GM23338 (cell line): ENCODE data around the gene XPO6. TPM values are rescaled to one million over a fixed set of nuclear protein-coding genes. Genes with fewer than 3 reads are reported as not detected.
A peak's percentile ranks its signal among the peaks of the same experiment; 100 is the strongest.

Experiments
- ATAC-seq: fragments of 200-7000 bp; cut with Tn5 transposase; 3 replicates; pipeline ENCODE4 v1.9.1; 2020
- DNase-seq: peaks from one replicate; pipeline ENCODE4 v3.0.0-alpha.2; 2015; ENCODE audit warnings: low spot score
- H2AFZ ChIP-seq: fragments of 200-600 bp; sonication (generic); 2 replicates; pipeline ENCODE4 v1.8.0; 2016; ENCODE audit warnings: antibody characterized with exemption, mild to moderate bottlenecking, moderate library complexity
- H3F3A ChIP-seq: fragments of 200-600 bp; sonication (generic); replicated peaks from 2 replicates; pipeline ENCODE4 v1.8.0; 2017; ENCODE audit warnings: antibody characterized with exemption, mixed run types, low read depth
- H3K27ac ChIP-seq: fragments of 200-600 bp; sonication (generic); 2 replicates; pipeline ENCODE4 v1.6.1; 2016; ENCODE audit warnings: low read depth
- H3K27me3 ChIP-seq: fragments of 200-600 bp; sonication (generic); 2 replicates; pipeline ENCODE4 v1.8.0; 2016; ENCODE audit warnings: mild to moderate bottlenecking, mixed run types, moderate library complexity; ENCODE audit not compliant: insufficient read depth
- H3K36me3 ChIP-seq: fragments of 200-600 bp; sonication (generic); 2 replicates; pipeline ENCODE4 v1.8.0; 2016; ENCODE audit warnings: mild to moderate bottlenecking; ENCODE audit not compliant: insufficient read depth
- H3K4me1 ChIP-seq: fragments of 200-600 bp; sonication (generic); 2 replicates; pipeline ENCODE4 v1.8.0; 2016; ENCODE audit warnings: mild to moderate bottlenecking, moderate library complexity; ENCODE audit not compliant: insufficient read depth
- H3K4me2 ChIP-seq: fragments of 200-600 bp; sonication (generic); 2 replicates; pipeline ENCODE4 v1.7.1; 2017; ENCODE audit warnings: mixed run types
- H3K4me3 ChIP-seq: fragments of 200-600 bp; sonication (generic); 2 replicates; pipeline ENCODE4 v1.6.1; 2016; ENCODE audit warnings: mixed run types
- H3K79me2 ChIP-seq: fragments of 200-600 bp; sonication (generic); replicated peaks from 2 replicates; pipeline ENCODE4 v1.8.0; 2017; ENCODE audit warnings: mild to moderate bottlenecking; ENCODE audit not compliant: insufficient read depth
- H3K9me2 ChIP-seq: fragments of 200-600 bp; sonication (generic); 2 replicates; pipeline ENCODE4 v1.8.0; 2017; ENCODE audit not compliant: insufficient read depth
- H4K20me1 ChIP-seq: fragments of 200-600 bp; sonication (generic); replicated peaks from 2 replicates; pipeline ENCODE4 v1.8.0; 2017; ENCODE audit warnings: mild to moderate bottlenecking; ENCODE audit not compliant: insufficient read depth
- H3K27ac Mint-ChIP-seq: 2 replicates; pipeline ENCODE4 v1.8.0; 2020; ENCODE audit warnings: inconsistent platforms, mild to moderate bottlenecking, moderate library complexity, mixed read lengths
- H3K27me3 Mint-ChIP-seq: 3 replicates; pipeline ENCODE4 v1.8.0; 2022; ENCODE audit warnings: low read depth, mild to moderate bottlenecking, moderate library complexity, mixed read lengths, inconsistent platforms; ENCODE audit not compliant: insufficient read depth, poor library complexity
- H3K36me3 Mint-ChIP-seq: 3 replicates; pipeline ENCODE4 v1.8.0; 2021; ENCODE audit warnings: low read depth, mild to moderate bottlenecking, inconsistent platforms, moderate library complexity, mixed read lengths
- H3K4me1 Mint-ChIP-seq: 3 replicates; pipeline ENCODE4 v1.8.0; 2020; ENCODE audit warnings: mild to moderate bottlenecking, inconsistent platforms, mixed read lengths
- H3K4me3 Mint-ChIP-seq: 3 replicates; pipeline ENCODE4 v1.8.0; 2021; ENCODE audit warnings: moderate library complexity, mild to moderate bottlenecking, inconsistent platforms, mixed read lengths
- H3K9me3 Mint-ChIP-seq: 3 replicates; pipeline ENCODE4 v1.8.0; 2020; ENCODE audit warnings: moderate library complexity, mild to moderate bottlenecking, inconsistent platforms, mixed read lengths
- EZH2 ChIP-seq: fragments of 200-600 bp; sonication (generic); IDR thresholded peaks from one replicate; pipeline ENCODE4 v1.8.0; 2017; ENCODE audit warnings: antibody characterized with exemption, mild to moderate bottlenecking, low read depth; ENCODE audit not compliant: unreplicated experiment
- POLR2AphosphoS5 ChIP-seq: IDR thresholded peaks from 2 replicates; pipeline ENCODE4 v1.6.1; 2016; ENCODE audit warnings: antibody characterized with exemption, low read depth
- ZNF462 ChIP-seq: fragments of 250-450 bp; sonication (Bioruptor Pico); IDR thresholded peaks from 2 replicates; pipeline ENCODE4 v1.5.0; 2020; ENCODE audit warnings: mild to moderate bottlenecking, moderate library complexity
- polyA plus RNA-seq: library from polyadenylated mRNA; unstranded; fragments of >200 nt; fragmentation: Nextera tagmentation; extraction: Ambion mirVana; gene quantifications from 2 replicates; pipeline ENCODE4 v1.2.1, GENCODE V29; 2016
- total RNA-seq: library from RNA; depleted of rRNA; stranded (reverse); fragments of >200 nt; shearing (Covaris generic); gene quantifications from 2 replicates; pipeline ENCODE4 v1.2.3, GENCODE V29; 2014
- TF ChIP-seq, protein P1 (sequence below), 2 experiments: fragments of 200-600 bp in 1 of 2; sonication (generic) in 1 of 2; conservative IDR thresholded peaks; 2 replicates each; pipeline versions ENCODE4 v1.5.1 to v1.6.1; 2016 to 2017; ENCODE audit warnings: antibody characterized with exemption in 2 of 2, low read depth in 2 of 2, mild to moderate bottlenecking in 2 of 2, moderate library complexity in 1 of 2

The XPO6 gene
- total and polyA plus RNA-seq, 2 experiments from 2014 or later: 83.9 to 178 TPM

DNA sequence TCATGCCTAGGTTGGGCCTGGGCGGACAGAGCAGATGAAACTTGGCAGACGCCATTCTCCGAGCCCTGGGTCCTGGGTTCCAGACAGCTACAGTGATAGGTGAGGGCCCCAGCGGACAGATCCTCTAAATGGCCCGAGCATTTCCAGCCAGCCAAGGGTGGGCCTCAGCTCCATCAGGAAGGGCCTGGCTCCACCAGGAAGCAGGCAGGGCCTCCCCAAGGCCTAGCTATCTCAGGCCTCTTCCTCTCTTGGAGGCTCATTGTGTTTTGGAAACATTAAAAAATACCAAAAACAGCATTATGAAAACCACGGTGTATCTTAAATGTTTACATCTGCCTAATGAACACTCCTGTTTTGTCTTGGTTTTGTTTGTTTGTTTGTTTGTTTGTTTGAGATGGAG, 42.4 kb upstream of the XPO6 start:
- Mint-ChIP-seq H3K27ac (no peak overlapping the region), H3K36me3 (no peaks in the 10 kb centered on the region), H3K4me1 (peaks cover 44% of the 10 kb centered on the region), H3K4me3 (no peak overlapping the region), H3K27me3 (peaks cover 12% of the 10 kb centered on the region), H3K9me3 (no peaks in the 10 kb centered on the region; the same call in 2 of the 3 replicates)
- Histone ChIP-seq H3K79me2 (no peaks in the 10 kb centered on the region), H4K20me1 (no peaks in the 10 kb centered on the region; the same call in 1 of the 2 replicates), H3K4me2 (no peak overlapping the region), H2AFZ (no peak overlapping the region), H3K9me2 (no peaks in the 10 kb centered on the region), H3K36me3 (no peaks in the 10 kb centered on the region; the same call in 1 of the 2 replicates), H3F3A (no peaks in the 10 kb centered on the region), H3K27me3 (no peaks in the 10 kb centered on the region), H3K27ac (no peak overlapping the region), H3K4me3 (no peak overlapping the region), H3K4me1 (peaks cover 45% of the 10 kb centered on the region)
- ATAC-seq: no peak
- no peak for DNase-seq
- no peak for TF ChIP-seq ZNF462 (CRISPR knock-in tag)
- TF ChIP-seq, protein P1, sequence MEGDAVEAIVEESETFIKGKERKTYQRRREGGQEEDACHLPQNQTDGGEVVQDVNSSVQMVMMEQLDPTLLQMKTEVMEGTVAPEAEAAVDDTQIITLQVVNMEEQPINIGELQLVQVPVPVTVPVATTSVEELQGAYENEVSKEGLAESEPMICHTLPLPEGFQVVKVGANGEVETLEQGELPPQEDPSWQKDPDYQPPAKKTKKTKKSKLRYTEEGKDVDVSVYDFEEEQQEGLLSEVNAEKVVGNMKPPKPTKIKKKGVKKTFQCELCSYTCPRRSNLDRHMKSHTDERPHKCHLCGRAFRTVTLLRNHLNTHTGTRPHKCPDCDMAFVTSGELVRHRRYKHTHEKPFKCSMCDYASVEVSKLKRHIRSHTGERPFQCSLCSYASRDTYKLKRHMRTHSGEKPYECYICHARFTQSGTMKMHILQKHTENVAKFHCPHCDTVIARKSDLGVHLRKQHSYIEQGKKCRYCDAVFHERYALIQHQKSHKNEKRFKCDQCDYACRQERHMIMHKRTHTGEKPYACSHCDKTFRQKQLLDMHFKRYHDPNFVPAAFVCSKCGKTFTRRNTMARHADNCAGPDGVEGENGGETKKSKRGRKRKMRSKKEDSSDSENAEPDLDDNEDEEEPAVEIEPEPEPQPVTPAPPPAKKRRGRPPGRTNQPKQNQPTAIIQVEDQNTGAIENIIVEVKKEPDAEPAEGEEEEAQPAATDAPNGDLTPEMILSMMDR (conservative IDR thresholded peaks at IDR 0.05; ENCODE audit: low read depth in 2 of 2): no peak

DNA sequence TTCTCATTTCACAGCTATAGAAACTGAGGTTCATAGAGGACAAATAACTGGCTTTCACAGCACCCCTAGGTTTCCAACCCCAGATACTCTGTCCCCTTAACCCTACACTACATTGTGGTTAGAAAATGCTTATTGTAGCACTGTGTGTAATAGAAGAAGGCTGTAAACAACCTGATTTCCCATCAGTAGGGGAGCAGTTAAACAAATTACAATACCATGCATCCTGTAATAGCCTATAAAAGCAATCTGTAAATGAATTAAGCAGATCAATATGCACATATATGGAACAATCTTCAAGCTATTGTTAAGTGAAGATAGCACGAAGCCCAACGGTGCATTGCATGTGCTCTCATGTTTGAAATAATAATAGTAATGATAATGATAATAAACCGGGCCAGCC, 39.2 kb upstream of the XPO6 start:
- Histone ChIP-seq H2AFZ (no peak overlapping the region), H3K4me2 (0 out of 2 replicates have a peak overlapping the region, but pooled peaks have one; percentile 45), H3K27me3 (no peaks in the 10 kb centered on the region), H3F3A (no peaks in the 10 kb centered on the region), H3K9me2 (no peaks in the 10 kb centered on the region), H3K27ac (no peak overlapping the region), H3K36me3 (no peaks in the 10 kb centered on the region; the same call in 1 of the 2 replicates), H3K4me3 (no peak overlapping the region), H3K79me2 (no peaks in the 10 kb centered on the region), H3K4me1 (peaks cover 42% of the 10 kb centered on the region), H4K20me1 (no peaks in the 10 kb centered on the region; the same call in 1 of the 2 replicates)
- Mint-ChIP-seq H3K4me1 (peaks cover 30% of the 10 kb centered on the region), H3K4me3 (no peak overlapping the region), H3K27me3 (peaks cover 10% of the 10 kb centered on the region), H3K27ac (no peak overlapping the region), H3K9me3 (no peaks in the 10 kb centered on the region), H3K36me3 (no peaks in the 10 kb centered on the region)
- no peak for DNase-seq
- no peak for ATAC-seq
- TF ChIP-seq EZH2: no peak
- no peak for TF ChIP-seq POLR2AphosphoS5
- no peak for TF ChIP-seq ZNF462 (CRISPR knock-in tag)
